ENCODE results near the gene PLEKHM2.

Gene PLEKHM2

GRCh38 chr1:15712168-15712567 is 28.0 kb downstream of the PLEKHM2 start:
- no peak for DNase-seq (ENCODE audit: low read depth in 1 of 2, low spot score in 1 of 2)
- no peak for TF ChIP-seq GABPA (IDR thresholded peaks at IDR 0.05; ENCODE audit: low read depth)
- TF ChIP-seq SPI1 (IDR thresholded peaks at IDR 0.05; ENCODE audit: borderline replicate concordance, low read depth) = no peak

GRCh38 chr1:15714406-15715136 is 30.5 kb downstream of the PLEKHM2 start:
- Histone ChIP-seq H3K27me3 (ENCODE audit: insufficient read depth, poor library complexity, severe bottlenecking) (no peaks in the 10 kb centered on the region), H3K27ac (replicated peaks) (no peak overlapping the region), H3K4me3 (replicated peaks; ENCODE audit: insufficient read depth, low read length) (no peak overlapping the region)
- no peak for TF ChIP-seq CTCF (IDR thresholded peaks at IDR 0.05; ENCODE audit: insufficient read depth, low read length)
- TF ChIP-seq SPI1 (IDR thresholded peaks at IDR 0.05; ENCODE audit: borderline replicate concordance, low read depth) = no peak
- TF ChIP-seq REST (IDR thresholded peaks at IDR 0.05; ENCODE audit: insufficient replicate concordance, low read depth) = no peak
- no peak for TF ChIP-seq POLR2AphosphoS5 (IDR thresholded peaks at IDR 0.05; ENCODE audit: low read depth)
- no peak for DNase-seq (ENCODE audit: low read depth in 1 of 2, low spot score in 1 of 2)

More at GRCh38 chr1:15712168-15712567, 28.0 kb downstream of the PLEKHM2 start:
- Histone ChIP-seq H3K27ac (replicated peaks) (no peak overlapping the region), H3K4me3 (replicated peaks; ENCODE audit: insufficient read depth, low read length) (no peak overlapping the region), H3K27me3 (ENCODE audit: insufficient read depth, poor library complexity, severe bottlenecking) (no peaks in the 10 kb centered on the region)

GRCh38 chr1:15717418-15718125 is 33.5 kb downstream of the PLEKHM2 start:
- no peaks in the 10 kb centered on the region for H3K27me3 ChIP-seq (ENCODE audit: insufficient read depth, poor library complexity, severe bottlenecking)
- H3K4me3 ChIP-seq (replicated peaks; ENCODE audit: insufficient read depth, low read length) = no peak overlapping the region
- DNase-seq (ENCODE audit: low read depth in 1 of 2, low spot score in 1 of 2) = no peak
- TF ChIP-seq REST (IDR thresholded peaks at IDR 0.05; ENCODE audit: insufficient replicate concordance, low read depth) (no peak), CTCF (IDR thresholded peaks at IDR 0.05; ENCODE audit: insufficient read depth, low read length) (no peak), GABPA (IDR thresholded peaks at IDR 0.05; ENCODE audit: low read depth) (no peak), POLR2AphosphoS5 (IDR thresholded peaks at IDR 0.05; ENCODE audit: low read depth) (no peak), SPI1 (IDR thresholded peaks at IDR 0.05; ENCODE audit: borderline replicate concordance, low read depth) (no peak)
- H3K27ac ChIP-seq (replicated peaks) = no peak overlapping the region

- no peaks in the 10 kb centered on the region for H3K27me3 ChIP-seq (ENCODE audit: insufficient read depth, poor library complexity, severe bottlenecking)
- H3K4me3 ChIP-seq (replicated peaks; ENCODE audit: insufficient read depth, low read length) = no peak overlapping the region
- DNase-seq (ENCODE audit: low read depth in 1 of 2, low spot score in 1 of 2) = no peak
- TF ChIP-seq CTCF (IDR thresholded peaks at IDR 0.05; ENCODE audit: insufficient read depth, low read length) (no peak), POLR2AphosphoS5 (IDR thresholded peaks at IDR 0.05; ENCODE audit: low read depth) (no peak), REST (IDR thresholded peaks at IDR 0.05; ENCODE audit: insufficient replicate concordance, low read depth) (no peak), GABPA (IDR thresholded peaks at IDR 0.05; ENCODE audit: low read depth) (no peak), SPI1 (IDR thresholded peaks at IDR 0.05; ENCODE audit: borderline replicate concordance, low read depth) (no peak)
- H3K27ac ChIP-seq (replicated peaks) = no peak overlapping the region
Observed at GRCh38 chr1:15718199-15718601, 34.1 kb downstream of the PLEKHM2 start.

Data from HL-60 (cell line).